K562 (cell line): Measurements from ENCODE around the gene PI16. TPM values are rescaled to one million over a fixed set of nuclear protein-coding genes. Genes with fewer than 3 reads are reported as not detected.

Experiments used
- ATAC-seq: fragments of 200-7000 bp; cut with Tn5 transposase; 3 replicates; pipeline ENCODE4 v1.9.1; 2020; ENCODE audit warnings: moderate library complexity
- BruUV-seq: library from RNA; stranded (reverse); fragments of 400-500 nt; replicated peaks from 2 replicates; lab custom pipeline; 2021; lab: Mats Ljungman, UMichigan
- CTCF ChIA-PET: fragments of 300-600 bp; formaldehyde crosslinking; extraction: SDS; loops from one replicate; lab custom pipeline; 2021; ENCODE audit warnings: low intra/inter-chr PET ratio; lab: Yijun Ruan, JAX
- POLR2A ChIA-PET: fragments of 300-600, 350-650 bp; sonication (Branson Sonifier 250); formaldehyde crosslinking; extraction: SDS; loops from one replicate; lab custom pipeline; 2021; ENCODE audit warnings: antibody characterized with exemption, inconsistent platforms; lab: Yijun Ruan, JAX
- DNase-seq, 4 experiments: peaks; one replicate each; pipeline versions ENCODE4 v3.0.0 to v3.0.0-alpha.2; 2011 to 2018; ENCODE audit warnings: low spot score in 3 of 4, mixed read lengths in 3 of 4; ENCODE audit errors: extremely low read depth in 1 of 4
- FAIRE-seq: peaks from 2 replicates; lab custom pipeline; 2011; peaks lifted over from hg19 to GRCh38; lab: Jason Lieb, UNC
- H2AFZ ChIP-seq: 2 replicates; pipeline ENCODE4 v1.6.0; 2011; ENCODE audit warnings: low read depth, low read length, control low read depth, inconsistent platforms
- H3K27ac ChIP-seq: fragments of 200-600 bp; 3 replicates; pipeline ENCODE4 v1.8.0; 2011; ENCODE audit warnings: low read depth, mild to moderate bottlenecking, control low read depth, inconsistent platforms, low read length, moderate library complexity, mixed read lengths; ENCODE audit errors: extremely low read depth
- H3K27me3 ChIP-seq, 2 experiments: fragments of 300-600 bp in 1 of 2; 2 replicates in 1 of 2; 3 replicates in 1 of 2; pipeline versions ENCODE4 v1.6.0 to v1.8.0; 2011; ENCODE audit warnings: inconsistent platforms in 2 of 2, low read length in 2 of 2, mild to moderate bottlenecking in 1 of 2, mixed read lengths in 1 of 2, moderate library complexity in 1 of 2; ENCODE audit not compliant: control insufficient read depth in 2 of 2, insufficient read depth in 2 of 2
- H3K36me3 ChIP-seq: fragments of 300-600 bp; 3 replicates; pipeline ENCODE4 v1.8.0; 2011; ENCODE audit warnings: mild to moderate bottlenecking, low read length, inconsistent platforms; ENCODE audit not compliant: control insufficient read depth, insufficient read depth
- H3K4me1 ChIP-seq, 2 experiments: fragments of 200-600 bp in 1 of 2; replicated peaks in 1 of 2; 2 replicates in 1 of 2; 3 replicates in 1 of 2; pipeline versions ENCODE4 v1.5.1 to v1.8.0; 2011; ENCODE audit warnings: inconsistent platforms in 2 of 2, low read length in 2 of 2, mild to moderate bottlenecking in 1 of 2, mixed read lengths in 1 of 2, moderate library complexity in 1 of 2; ENCODE audit not compliant: control insufficient read depth in 2 of 2, insufficient read depth in 2 of 2
- H3K4me2 ChIP-seq: 2 replicates; pipeline ENCODE4 v1.6.1; 2011; ENCODE audit warnings: low read length, control low read depth, inconsistent platforms, mixed read lengths; ENCODE audit not compliant: insufficient read depth
- H3K4me3 ChIP-seq: fragments of 200-600 bp; sonication (generic), shearing (Covaris generic); 2 replicates; pipeline ENCODE4 v1.5.1; 2016; ENCODE audit warnings: control low read depth, inconsistent platforms
- H3K79me2 ChIP-seq: fragments of 200-600 bp; 3 replicates; pipeline ENCODE4 v1.8.0; 2011; ENCODE audit warnings: low read length, inconsistent platforms; ENCODE audit not compliant: control insufficient read depth, insufficient read depth
- H3K9ac ChIP-seq, 2 experiments: 2 replicates each; pipeline versions ENCODE4 v1.6.0 to v1.6.1; 2011; ENCODE audit warnings: low read depth in 2 of 2, low read length in 2 of 2, control low read depth in 1 of 2, inconsistent platforms in 1 of 2, mild to moderate bottlenecking in 1 of 2, mixed read lengths in 1 of 2; ENCODE audit not compliant: insufficient read depth in 1 of 2
- H3K9me1 ChIP-seq: one replicate; pipeline ENCODE4 v1.6.0; 2011; ENCODE audit warnings: inconsistent platforms, mild to moderate bottlenecking, low read length, moderate library complexity; ENCODE audit not compliant: control insufficient read depth, insufficient read depth
- H3K9me3 ChIP-seq: replicated peaks from 2 replicates; pipeline ENCODE4 v1.5.1; 2011; ENCODE audit warnings: low read depth, low read length, inconsistent platforms; ENCODE audit not compliant: control insufficient read depth, insufficient read depth
- H4K20me1 ChIP-seq: replicated peaks from 2 replicates; pipeline ENCODE4 v1.6.1; 2011; ENCODE audit warnings: low read length, inconsistent platforms, mixed read lengths; ENCODE audit not compliant: control insufficient read depth, insufficient read depth
- BHLHE40 ChIP-seq: IDR thresholded peaks from 2 replicates; pipeline ENCODE4 v1.6.1; 2011; ENCODE audit warnings: low read length, improper control_type of control experiment
- CBFA2T3 ChIP-seq: fragments of 450-650 bp; IDR thresholded peaks from 2 replicates; pipeline ENCODE4 v1.6.1; 2017
- CCNT2 ChIP-seq: IDR thresholded peaks from 2 replicates; pipeline ENCODE4 v1.6.1; 2011; ENCODE audit warnings: borderline replicate concordance, low read depth, mild to moderate bottlenecking, moderate library complexity, mixed read lengths, low read length; ENCODE audit not compliant: insufficient read length; ENCODE audit errors: extremely low read depth
- GABPA ChIP-seq: fragments of 200-800 bp; sonication (Bioruptor generic); conservative IDR thresholded peaks from 2 replicates; pipeline ENCODE4 v1.6.1; 2016; ENCODE audit warnings: low read depth, missing genetic modification characterization, missing compliant biosample characterization
- RBFOX2 ChIP-seq: fragments of 200-400 bp; formaldehyde crosslinking; IDR thresholded peaks from 2 replicates; pipeline ENCODE4 v1.6.1; 2017; ENCODE audit warnings: low read depth, mild to moderate bottlenecking, low read length, moderate library complexity
- ZNF644 ChIP-seq: fragments of 200-800 bp; sonication (Bioruptor generic); IDR thresholded peaks from 2 replicates; pipeline ENCODE4 v1.6.1; 2016; ENCODE audit warnings: low read depth, missing genetic modification characterization, missing compliant biosample characterization
- WGBS: fragments of 100-300 bp; shearing (Covaris generic); methylation state at CpG from one replicate; pipeline ENCODE4 v1.1.6; 2016; ENCODE audit warnings: low coverage, mixed read lengths; ENCODE audit not compliant: insufficient coverage; ENCODE audit errors: missing lambda C conversion rate; 5-methylcytosine and 5-hydroxymethylcytosine counted together
- in situ Hi-C: fragments of 300-500 bp; cut with MboI; formaldehyde crosslinking; loops from 4 replicates; pipeline ENCODE4 v1.15.0; 2018; ENCODE audit warnings: inconsistent platforms, mixed read lengths
- intact Hi-C: fragments of 100-400 bp; cut with micrococcal nuclease; formaldehyde crosslinking; loops from 2 replicates; pipeline ENCODE4 v1.14.2; 2022
- polyA plus RNA-seq, 8 experiments: library from polyadenylated mRNA; depleted of rRNA in 4 of 8; stranded (reverse) in 5 of 8; unstranded in 3 of 8; fragments of >200 nt; fragmentation: Nextera tagmentation in 2 of 8; fragmentation: Illumina TruSeq in 1 of 8; extraction: Ambion mirVana in 2 of 8; extraction: Trizol in 1 of 8; gene quantifications; 2 replicates each; pipeline versions ENCODE4 v1.2.1 to v1.2.3, GENCODE V29; 2011 to 2014; ENCODE audit warnings: inconsistent platforms in 1 of 8, missing spikeins in 1 of 8
- total RNA-seq, 7 experiments: library from RNA; depleted of rRNA in 6 of 7; stranded (reverse); fragments of >200 nt in 6 of 7; fragmentation: Illumina TruSeq in 2 of 7; extraction: Trizol in 2 of 7; gene quantifications; 2 replicates each; pipeline versions ENCODE4 v1.2.1 to v1.2.3, GENCODE V29; 2011 to 2021; ENCODE audit warnings: low replicate concordance in 1 of 7
- TF ChIP-seq, protein P1 (sequence below): fragments of 250-450 bp; sonication (Bioruptor Pico); IDR thresholded peaks from 2 replicates; pipeline ENCODE4 v1.5.1; 2021; ENCODE audit warnings: mild to moderate bottlenecking

PI16 gene
- total and polyA plus RNA-seq, 9 of the 15 experiments (the other 6 are each of a cell fraction or from before 2014, with no cell fraction given) = 0.06 to 0.18 TPM; not detected in 7

DNA sequence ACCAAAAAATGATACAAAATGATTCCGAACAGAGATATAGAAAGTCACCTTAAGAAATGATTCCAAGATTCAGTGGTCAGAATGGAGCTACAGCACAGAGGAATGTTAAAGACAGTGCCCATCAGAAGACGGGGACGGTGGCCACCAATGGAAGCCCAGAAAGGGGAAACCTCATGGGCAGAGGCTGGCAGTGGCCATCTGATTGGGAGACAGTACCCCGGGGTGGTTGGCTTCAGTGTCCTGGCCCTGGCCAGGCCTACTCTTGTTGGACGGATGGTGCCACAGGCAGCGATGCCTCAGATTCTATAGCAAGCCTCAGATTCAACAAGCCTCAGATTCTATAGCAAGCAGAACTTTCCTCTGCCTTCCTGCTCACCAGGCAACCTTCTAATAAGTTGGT lies 16.6 kb upstream of the PI16 start:
- TF ChIP-seq ZNF644 = no peak
- no peak for TF ChIP-seq GABPA (tag)
- no peak for TF ChIP-seq CCNT2
- no peak for TF ChIP-seq RBFOX2
- no peak for TF ChIP-seq CBFA2T3
- no peak for TF ChIP-seq BHLHE40
- TF ChIP-seq, protein P1, sequence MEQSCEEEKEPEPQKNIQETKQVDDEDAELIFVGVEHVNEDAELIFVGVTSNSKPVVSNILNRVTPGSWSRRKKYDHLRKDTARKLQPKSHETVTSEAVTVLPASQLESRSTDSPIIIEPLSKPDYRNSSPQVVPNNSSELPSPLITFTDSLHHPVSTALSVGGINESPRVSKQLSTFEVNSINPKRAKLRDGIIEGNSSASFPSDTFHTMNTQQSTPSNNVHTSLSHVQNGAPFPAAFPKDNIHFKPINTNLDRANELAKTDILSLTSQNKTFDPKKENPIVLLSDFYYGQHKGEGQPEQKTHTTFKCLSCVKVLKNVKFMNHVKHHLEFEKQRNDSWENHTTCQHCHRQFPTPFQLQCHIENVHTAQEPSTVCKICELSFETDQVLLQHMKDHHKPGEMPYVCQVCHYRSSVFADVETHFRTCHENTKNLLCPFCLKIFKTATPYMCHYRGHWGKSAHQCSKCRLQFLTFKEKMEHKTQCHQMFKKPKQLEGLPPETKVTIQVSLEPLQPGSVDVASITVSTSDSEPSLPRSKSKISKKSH (CRISPR knock-in tag) = no peak
- ChIA-PET CTCF (no interaction called here), POLR2A (interaction anchor here (1.1 to 2.0 kb wide), 2 partner anchors 16 to 32 kb away, joined by 5 to 10 read pairs; partner anchors contain the start of gene PI16)
- ATAC-seq = no peak
- Histone ChIP-seq H3K9ac (no peak overlapping the region), H3K27me3 (peaks cover 22 to 45% of the 10 kb centered on the region in 2 experiments), H3K9me1 (no peaks in the 10 kb centered on the region), H3K4me1 (no peaks in the 10 kb centered on the region; a peak in 1 of 5 replicates), H3K27ac (no peak overlapping the region), H2AFZ (no peak overlapping the region), H3K36me3 (no peaks in the 10 kb centered on the region), H3K4me3 (no peak overlapping the region), H4K20me1 (no peaks in the 10 kb centered on the region), H3K9me3 (no peaks in the 10 kb centered on the region), H3K79me2 (no peaks in the 10 kb centered on the region), H3K4me2 (no peak overlapping the region)
- no peak for DNase-seq
- 10% methylated on average over 6 of the region's 6 CpGs for WGBS
- intact Hi-C loops (no loop called here), in situ Hi-C loops (no loop called here)
- FAIRE-seq = no peak
- BruUV-seq = no TSS peak
